ENCODE measurements around the gene NOL4.

The NOL4 gene

GRCh38 chr18:34219651-34220050, 5.1 kb downstream of the NOL4 start:
- TF ChIP-seq, protein P1, sequence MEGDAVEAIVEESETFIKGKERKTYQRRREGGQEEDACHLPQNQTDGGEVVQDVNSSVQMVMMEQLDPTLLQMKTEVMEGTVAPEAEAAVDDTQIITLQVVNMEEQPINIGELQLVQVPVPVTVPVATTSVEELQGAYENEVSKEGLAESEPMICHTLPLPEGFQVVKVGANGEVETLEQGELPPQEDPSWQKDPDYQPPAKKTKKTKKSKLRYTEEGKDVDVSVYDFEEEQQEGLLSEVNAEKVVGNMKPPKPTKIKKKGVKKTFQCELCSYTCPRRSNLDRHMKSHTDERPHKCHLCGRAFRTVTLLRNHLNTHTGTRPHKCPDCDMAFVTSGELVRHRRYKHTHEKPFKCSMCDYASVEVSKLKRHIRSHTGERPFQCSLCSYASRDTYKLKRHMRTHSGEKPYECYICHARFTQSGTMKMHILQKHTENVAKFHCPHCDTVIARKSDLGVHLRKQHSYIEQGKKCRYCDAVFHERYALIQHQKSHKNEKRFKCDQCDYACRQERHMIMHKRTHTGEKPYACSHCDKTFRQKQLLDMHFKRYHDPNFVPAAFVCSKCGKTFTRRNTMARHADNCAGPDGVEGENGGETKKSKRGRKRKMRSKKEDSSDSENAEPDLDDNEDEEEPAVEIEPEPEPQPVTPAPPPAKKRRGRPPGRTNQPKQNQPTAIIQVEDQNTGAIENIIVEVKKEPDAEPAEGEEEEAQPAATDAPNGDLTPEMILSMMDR (IDR thresholded peaks at IDR 0.05; ENCODE audit: borderline replicate concordance, insufficient read depth, low read depth, low read length) = no peak
- H3K4me3 ChIP-seq (ENCODE audit: low read depth, low read length) = no peak overlapping the region

- TF ChIP-seq, protein P1 (IDR thresholded peaks at IDR 0.05; ENCODE audit: borderline replicate concordance, insufficient read depth, low read depth, low read length) = no peak
- H3K4me3 ChIP-seq (ENCODE audit: low read depth, low read length) = no peak overlapping the region
Measured at GRCh38 chr18:34212511-34212910, 12.2 kb downstream of the NOL4 start.

DNA sequence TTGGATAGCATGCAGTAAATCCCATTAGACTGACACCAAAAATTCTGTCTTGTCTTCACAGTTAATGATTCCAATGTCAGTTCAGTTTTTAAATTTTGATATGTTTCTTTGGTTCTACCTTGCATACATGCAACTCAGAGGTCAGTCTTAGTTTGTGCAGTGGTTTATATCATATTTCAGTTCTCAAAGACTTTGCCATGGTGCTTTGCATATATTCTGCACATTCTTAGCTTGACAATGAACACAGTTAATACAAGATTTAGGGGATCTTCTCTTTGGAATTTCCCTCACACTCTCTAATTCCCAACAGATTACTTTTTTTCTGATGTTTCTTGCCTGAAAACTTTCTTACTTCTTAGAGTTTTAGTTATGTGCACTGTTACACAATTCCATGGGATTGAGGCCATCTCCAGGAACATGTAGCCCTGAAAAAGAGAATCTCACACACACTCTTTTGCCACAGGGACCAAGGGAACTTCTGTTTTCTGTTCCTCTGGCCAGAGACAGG, 17.3 kb downstream of the NOL4 start:
- TF ChIP-seq, protein P1 (IDR thresholded peaks at IDR 0.05; ENCODE audit: borderline replicate concordance, insufficient read depth, low read depth, low read length) = no peak
- no peak overlapping the region for H3K4me3 ChIP-seq (ENCODE audit: low read depth, low read length)

DNA sequence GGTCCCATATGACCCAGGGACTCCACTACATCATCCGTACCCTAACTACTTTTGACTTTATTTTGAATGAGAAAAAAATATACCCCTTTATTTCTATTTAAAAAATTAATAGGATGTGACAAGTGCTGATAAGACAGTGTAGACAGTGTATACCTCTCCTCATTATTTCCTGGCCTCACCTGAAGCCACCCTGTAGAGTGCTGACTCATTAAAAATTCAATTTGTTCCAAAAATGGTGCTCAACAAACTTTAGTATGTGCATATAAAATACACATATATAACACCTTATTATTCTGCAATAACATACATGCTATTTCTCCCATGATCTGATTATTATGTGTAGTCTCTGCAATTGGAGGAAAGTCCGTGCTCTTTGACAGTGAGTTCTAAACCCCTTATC, 20.8 kb downstream of the NOL4 start:
- TF ChIP-seq, protein P1 (IDR thresholded peaks at IDR 0.05; ENCODE audit: borderline replicate concordance, insufficient read depth, low read depth, low read length) = no peak

DNA sequence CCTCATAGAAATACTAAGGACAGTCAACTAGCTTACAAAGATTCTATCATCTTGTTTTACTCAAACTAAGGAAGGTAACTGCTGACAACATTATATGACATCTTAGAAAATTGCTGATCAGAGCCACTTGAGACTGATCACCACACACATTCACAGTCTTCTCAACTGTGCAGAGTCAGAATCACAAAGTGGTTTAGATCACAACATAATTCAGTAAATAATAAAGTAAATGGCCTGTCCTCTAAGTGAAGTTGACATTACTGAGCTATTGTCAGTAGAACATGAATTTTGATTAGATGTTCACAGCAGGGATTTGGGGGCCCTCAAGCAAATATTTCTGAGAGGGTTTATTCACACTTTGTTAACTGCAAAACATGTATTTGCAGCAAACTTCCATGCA, 28.5 kb downstream of the NOL4 start:
- TF ChIP-seq, protein P1 (IDR thresholded peaks at IDR 0.05; ENCODE audit: borderline replicate concordance, insufficient read depth, low read depth, low read length) = no peak

More for the DNA sequence above, 20.8 kb downstream of the NOL4 start:
- H3K4me3 ChIP-seq (ENCODE audit: low read depth, low read length) = no peak overlapping the region

DNA sequence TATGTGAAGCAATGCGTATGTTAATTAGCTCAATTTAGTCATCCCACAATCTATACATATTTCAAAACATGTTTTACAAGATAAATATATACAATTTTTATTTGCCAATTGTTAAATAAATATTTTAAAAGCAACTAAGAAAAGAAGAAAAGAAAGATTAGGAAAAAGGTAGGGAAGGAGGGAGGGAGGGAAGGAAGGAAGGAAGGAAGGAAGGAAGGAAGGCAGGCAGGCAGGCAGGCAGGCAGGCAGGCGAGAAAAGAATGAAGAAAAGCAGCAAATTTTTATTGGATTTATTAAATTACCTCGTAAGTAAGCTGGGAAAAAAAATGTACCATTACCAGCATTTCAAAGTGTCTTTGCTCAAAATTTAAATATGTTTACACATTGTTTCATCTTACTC, 30.5 kb downstream of the NOL4 start:
- H3K4me3 ChIP-seq (ENCODE audit: low read depth, low read length) = no peak overlapping the region
- TF ChIP-seq, protein P1 (IDR thresholded peaks at IDR 0.05; ENCODE audit: borderline replicate concordance, insufficient read depth, low read depth, low read length) = no peak

More for the DNA sequence above, 28.5 kb downstream of the NOL4 start:
- no peak overlapping the region for H3K4me3 ChIP-seq (ENCODE audit: low read depth, low read length)

GRCh38 chr18:34189656-34190435, 34.9 kb downstream of the NOL4 start:
- TF ChIP-seq, protein P1 (IDR thresholded peaks at IDR 0.05; ENCODE audit: borderline replicate concordance, insufficient read depth, low read depth, low read length) = no peak
- H3K4me3 ChIP-seq (ENCODE audit: low read depth, low read length) = no peak overlapping the region
